CD14-positive monocyte (primary cell): Measurements from ENCODE around the gene SBF2. TPM values are rescaled to one million over a fixed set of nuclear protein-coding genes. Genes with fewer than 3 reads are reported as not detected.

Experiments
- DNase-seq, 3 donors: peaks; one replicate each; pipeline ENCODE4 v3.0.0-alpha.2; 2011 to 2022
- H2AFZ ChIP-seq: 2 replicates; pipeline ENCODE4 v1.6.0; 2012; ENCODE audit warnings: mild to moderate bottlenecking, low read depth, low read length, inconsistent platforms; ENCODE audit not compliant: insufficient read depth, poor library complexity, severe bottlenecking
- H3K27ac ChIP-seq, 2 donors: 1 replicate in 1 of 2; 2 replicates in 1 of 2; pipeline ENCODE4 v1.5.1; 2012 to 2013; ENCODE audit warnings: low read length in 2 of 2, control low read depth in 1 of 2, inconsistent platforms in 1 of 2, low read depth in 1 of 2, mild to moderate bottlenecking in 1 of 2
- H3K27me3 ChIP-seq, 2 donors: one replicate each; pipeline versions ENCODE4 v1.6.0 to v1.6.1; 2011 to 2013; ENCODE audit warnings: low read length in 2 of 2; ENCODE audit not compliant: control insufficient read depth in 2 of 2, insufficient read depth in 2 of 2
- H3K36me3 ChIP-seq, 2 donors: replicated peaks in 1 of 2; 1 replicate in 1 of 2; 2 replicates in 1 of 2; pipeline versions ENCODE4 v1.5.1 to v1.6.1; 2012 to 2013; ENCODE audit warnings: low read length in 2 of 2, control low read depth in 1 of 2, inconsistent platforms in 1 of 2, mild to moderate bottlenecking in 1 of 2; ENCODE audit not compliant: insufficient read depth in 2 of 2, control insufficient read depth in 1 of 2
- H3K4me1 ChIP-seq, 2 donors: 1 replicate in 1 of 2; 2 replicates in 1 of 2; pipeline versions ENCODE4 v1.5.1 to v1.6.1; 2012 to 2013; ENCODE audit warnings: low read length in 2 of 2, control low read depth in 1 of 2, inconsistent platforms in 1 of 2, mild to moderate bottlenecking in 1 of 2, moderate library complexity in 1 of 2; ENCODE audit not compliant: insufficient read depth in 2 of 2, control insufficient read depth in 1 of 2
- H3K4me2 ChIP-seq: replicated peaks from 2 replicates; pipeline ENCODE3; 2012; ENCODE audit warnings: low read length, moderate library complexity, mild to moderate bottlenecking; ENCODE audit not compliant: poor library complexity, severe bottlenecking; ENCODE audit errors: extremely low read depth
- H3K4me3 ChIP-seq, 3 experiments: fragments of 200-600 bp in 1 of 3; sonication (generic) in 1 of 3; replicated peaks in 1 of 3; 1 replicate in 2 of 3; 2 replicates in 1 of 3; pipeline ENCODE4 v1.5.1; 2011 to 2013; ENCODE audit warnings: low read length in 3 of 3, mild to moderate bottlenecking in 3 of 3, control low read depth in 2 of 3, low read depth in 2 of 3, inconsistent platforms in 1 of 3, moderate library complexity in 1 of 3
- H3K79me2 ChIP-seq: 2 replicates; pipeline ENCODE4 v1.6.0; 2012; ENCODE audit warnings: mild to moderate bottlenecking, control low read depth, inconsistent platforms, low read length, moderate library complexity; ENCODE audit not compliant: insufficient read depth
- H3K9ac ChIP-seq: 2 replicates; pipeline ENCODE4 v1.6.0; 2017; ENCODE audit warnings: low read length, mild to moderate bottlenecking; ENCODE audit not compliant: insufficient read depth, poor library complexity, severe bottlenecking
- H3K9me3 ChIP-seq, 2 donors: replicated peaks in 1 of 2; 1 replicate in 1 of 2; 2 replicates in 1 of 2; pipeline versions ENCODE4 v1.5.1 to v1.6.1; 2012 to 2013; ENCODE audit warnings: low read length in 2 of 2, control low read depth in 1 of 2; ENCODE audit not compliant: control insufficient read depth in 1 of 2, insufficient read depth in 1 of 2
- H4K20me1 ChIP-seq: 2 replicates; pipeline ENCODE4 v1.6.0; 2012; ENCODE audit warnings: mild to moderate bottlenecking, low read length, control low read depth, moderate library complexity; ENCODE audit not compliant: insufficient read depth
- H3K27ac Mint-ChIP-seq, 7 donors: one replicate each; pipeline ENCODE4 v1.8.0; 2020; ENCODE audit warnings: mild to moderate bottlenecking in 7 of 7, mixed read lengths in 7 of 7, moderate library complexity in 6 of 7, inconsistent platforms in 2 of 7
- H3K27me3 Mint-ChIP-seq, 3 donors: one replicate each; pipeline ENCODE4 v1.8.0; 2021 to 2022; ENCODE audit warnings: low read depth in 3 of 3, mild to moderate bottlenecking in 3 of 3, mixed read lengths in 3 of 3, moderate library complexity in 3 of 3, inconsistent platforms in 1 of 3
- H3K36me3 Mint-ChIP-seq, 2 donors: one replicate each; pipeline ENCODE4 v1.8.0; 2020; ENCODE audit warnings: mixed read lengths in 2 of 2, inconsistent platforms in 1 of 2, mild to moderate bottlenecking in 1 of 2
- H3K4me1 Mint-ChIP-seq: one replicate; pipeline ENCODE4 v1.8.0; 2020; ENCODE audit warnings: mild to moderate bottlenecking, mixed read lengths
- H3K4me3 Mint-ChIP-seq, 2 donors: one replicate each; pipeline ENCODE4 v1.8.0; 2020; ENCODE audit warnings: mild to moderate bottlenecking in 2 of 2, mixed read lengths in 2 of 2, moderate library complexity in 1 of 2
- H3K9me3 Mint-ChIP-seq, 7 donors: one replicate each; pipeline ENCODE4 v1.8.0; 2020 to 2022; ENCODE audit warnings: mixed read lengths in 7 of 7, mild to moderate bottlenecking in 6 of 7, moderate library complexity in 6 of 7, inconsistent platforms in 2 of 7
- WGBS: methylation state at CpG from one replicate; pipeline ENCODE4 v1.1.5; 2013; ENCODE audit warnings: missing lambda C conversion rate; ENCODE audit not compliant: insufficient coverage; 5-methylcytosine and 5-hydroxymethylcytosine counted together
- intact Hi-C, 2 donors: fragments of 100-400 bp; cut with micrococcal nuclease; formaldehyde crosslinking; loops; one replicate each; pipeline versions ENCODE4 v1.15.0 to v1.15.1; 2023
- polyA plus RNA-seq, 3 donors: library from polyadenylated mRNA; depleted of rRNA in 1 of 3; unstranded in 2 of 3; stranded (reverse) in 1 of 3; fragments of 300-500 nt in 2 of 3; fragments of >200 nt in 1 of 3; fragmentation: Illumina TruSeq in 2 of 3; gene quantifications; 1 replicate in 2 of 3; 2 replicates in 1 of 3; pipeline ENCODE4 v1.2.3, GENCODE V29; 2012 to 2021
- TF ChIP-seq, protein P1 (sequence below): fragments of 200-600 bp; IDR thresholded peaks from one replicate; pipeline ENCODE4 v1.8.0; 2022; ENCODE audit warnings: antibody characterized with exemption, mild to moderate bottlenecking

Gene SBF2
- polyA plus RNA-seq, 3 donors: 8.9 to 30.7 (median 16.4) TPM

DNA sequence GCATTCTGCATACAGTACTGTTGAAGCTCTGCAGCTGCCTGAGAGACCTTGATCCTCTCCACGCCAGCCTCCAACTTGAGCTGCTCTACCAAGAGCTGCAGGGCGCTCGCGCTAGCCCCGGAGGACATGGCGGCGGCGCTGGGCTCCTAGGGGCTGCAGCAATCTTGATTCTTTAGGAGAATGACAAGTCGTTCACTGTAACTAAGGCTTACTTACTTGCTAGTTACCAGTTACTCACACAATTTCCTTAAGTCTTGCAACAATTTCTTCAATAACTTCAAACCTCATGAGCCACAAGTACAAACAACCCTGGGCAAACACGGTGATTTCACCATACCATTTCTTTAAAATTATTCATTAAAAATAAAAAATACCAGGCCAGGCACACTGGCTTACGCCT lies 21.9 kb downstream of the SBF2 start:
- Histone ChIP-seq H2AFZ (no peak overlapping the region), H3K27ac (no peak overlapping the region), H3K9me3 (no peaks in the 10 kb centered on the region), H3K27me3 (no peaks in the 10 kb centered on the region), H4K20me1 (peaks cover 80% of the 10 kb centered on the region), H3K79me2 (peaks cover 38% of the 10 kb centered on the region), H3K4me1 (no peaks in the 10 kb centered on the region), H3K4me3 (no peak overlapping the region), H3K36me3 (no peaks in the 10 kb centered on the region), H3K4me2 (no peak overlapping the region), H3K9ac (no peak overlapping the region)
- H3K36me3 Mint-ChIP-seq: peaks cover 5 to 18% of the 10 kb centered on the region in 2 donors
- no peaks in the 10 kb centered on the region for H3K27me3 Mint-ChIP-seq
- 99% methylated on average over 11 of the region's 11 CpGs for WGBS
- H3K9me3 Mint-ChIP-seq: peaks cover 0 to 3% (median 0%) of the 10 kb centered on the region in 7 donors
- intact Hi-C loops: no loop called here
- no peak for DNase-seq
- H3K27ac Mint-ChIP-seq: no peak overlapping the region
- H3K4me1 Mint-ChIP-seq: peaks cover 11% of the 10 kb centered on the region
- TF ChIP-seq, protein P1, sequence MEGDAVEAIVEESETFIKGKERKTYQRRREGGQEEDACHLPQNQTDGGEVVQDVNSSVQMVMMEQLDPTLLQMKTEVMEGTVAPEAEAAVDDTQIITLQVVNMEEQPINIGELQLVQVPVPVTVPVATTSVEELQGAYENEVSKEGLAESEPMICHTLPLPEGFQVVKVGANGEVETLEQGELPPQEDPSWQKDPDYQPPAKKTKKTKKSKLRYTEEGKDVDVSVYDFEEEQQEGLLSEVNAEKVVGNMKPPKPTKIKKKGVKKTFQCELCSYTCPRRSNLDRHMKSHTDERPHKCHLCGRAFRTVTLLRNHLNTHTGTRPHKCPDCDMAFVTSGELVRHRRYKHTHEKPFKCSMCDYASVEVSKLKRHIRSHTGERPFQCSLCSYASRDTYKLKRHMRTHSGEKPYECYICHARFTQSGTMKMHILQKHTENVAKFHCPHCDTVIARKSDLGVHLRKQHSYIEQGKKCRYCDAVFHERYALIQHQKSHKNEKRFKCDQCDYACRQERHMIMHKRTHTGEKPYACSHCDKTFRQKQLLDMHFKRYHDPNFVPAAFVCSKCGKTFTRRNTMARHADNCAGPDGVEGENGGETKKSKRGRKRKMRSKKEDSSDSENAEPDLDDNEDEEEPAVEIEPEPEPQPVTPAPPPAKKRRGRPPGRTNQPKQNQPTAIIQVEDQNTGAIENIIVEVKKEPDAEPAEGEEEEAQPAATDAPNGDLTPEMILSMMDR: no peak
- H3K4me3 Mint-ChIP-seq: no peak overlapping the region

DNA sequence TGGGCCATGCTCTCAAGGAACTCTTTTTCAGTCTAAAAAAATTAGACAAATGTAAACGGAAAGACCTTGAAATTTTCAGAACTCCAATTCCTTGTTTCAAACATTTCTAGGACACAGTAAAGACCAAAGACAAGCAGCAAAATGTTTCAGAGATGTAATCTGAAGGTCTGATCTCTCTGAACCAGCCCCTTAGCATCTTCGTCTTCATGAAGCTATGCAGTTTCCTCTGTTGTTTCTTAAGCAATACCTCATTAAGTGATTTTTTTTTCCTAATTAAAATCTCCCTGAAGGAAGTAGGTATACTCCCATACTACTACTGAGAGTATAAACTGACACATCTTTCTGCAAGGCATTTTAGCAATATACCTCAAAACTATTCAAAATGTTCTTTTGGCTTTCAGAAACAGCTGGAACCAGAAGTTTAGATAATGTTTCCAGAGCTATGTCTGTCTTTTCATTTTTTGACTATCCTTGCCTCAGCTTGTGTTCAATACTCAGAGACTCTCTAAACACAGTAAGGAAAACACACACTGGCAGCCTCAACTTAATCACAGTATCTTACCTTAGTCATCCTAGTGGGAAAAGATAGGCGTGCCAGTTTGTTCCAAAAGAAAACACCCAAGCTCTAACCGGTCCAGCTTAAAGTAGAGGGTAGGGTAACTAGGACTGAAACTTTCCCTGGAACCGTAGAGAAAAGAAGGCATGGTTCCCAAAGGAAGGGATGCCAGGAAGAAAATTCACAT lies 25.1 kb downstream of the SBF2 start:
- no peak for DNase-seq
- WGBS: no CpG with 5 or more reads among the region's 5 CpGs
- Histone ChIP-seq H2AFZ (no peak overlapping the region), H4K20me1 (peaks cover 76% of the 10 kb centered on the region), H3K4me2 (no peak overlapping the region), H3K36me3 (peaks cover 0 to 7% of the 10 kb centered on the region in 2 donors), H3K4me3 (no peak overlapping the region), H3K4me1 (no peaks in the 10 kb centered on the region), H3K79me2 (peaks cover 16% of the 10 kb centered on the region), H3K27ac (no peak overlapping the region), H3K9me3 (no peaks in the 10 kb centered on the region), H3K27me3 (no peaks in the 10 kb centered on the region), H3K9ac (no peak overlapping the region)
- TF ChIP-seq, protein P1: no peak
- Mint-ChIP-seq H3K4me3 (no peak overlapping the region), H3K27ac (no peak overlapping the region), H3K27me3 (no peaks in the 10 kb centered on the region), H3K4me1 (peaks cover 7% of the 10 kb centered on the region), H3K9me3 (peaks cover 0 to 3% (median 0%) of the 10 kb centered on the region in 7 donors), H3K36me3 (peaks cover 14 to 18% of the 10 kb centered on the region in 2 donors)
- intact Hi-C loops: no loop called here
